HT1080 (cell line): ENCODE results near the gene POLG. TPM values are rescaled to one million over a fixed set of nuclear protein-coding genes. Genes with fewer than 3 reads are reported as not detected.

Experiments used
- DNase-seq: peaks from one replicate; pipeline ENCODE4 v3.0.0-alpha.2; 2015; ENCODE audit warnings: low read depth
- total RNA-seq: library from RNA; depleted of rRNA; stranded (reverse); fragments of >200 nt; shearing (Covaris generic); gene quantifications from 2 replicates; pipeline ENCODE4 v1.2.3, GENCODE V29; 2014

POLG gene
- total RNA-seq, 1 experiment from 2014 or later = 59.6 TPM

GRCh38 chr15:89370120-89370977 lies 35.7 kb upstream of the POLG start:
- DNase-seq = no peak

DNA sequence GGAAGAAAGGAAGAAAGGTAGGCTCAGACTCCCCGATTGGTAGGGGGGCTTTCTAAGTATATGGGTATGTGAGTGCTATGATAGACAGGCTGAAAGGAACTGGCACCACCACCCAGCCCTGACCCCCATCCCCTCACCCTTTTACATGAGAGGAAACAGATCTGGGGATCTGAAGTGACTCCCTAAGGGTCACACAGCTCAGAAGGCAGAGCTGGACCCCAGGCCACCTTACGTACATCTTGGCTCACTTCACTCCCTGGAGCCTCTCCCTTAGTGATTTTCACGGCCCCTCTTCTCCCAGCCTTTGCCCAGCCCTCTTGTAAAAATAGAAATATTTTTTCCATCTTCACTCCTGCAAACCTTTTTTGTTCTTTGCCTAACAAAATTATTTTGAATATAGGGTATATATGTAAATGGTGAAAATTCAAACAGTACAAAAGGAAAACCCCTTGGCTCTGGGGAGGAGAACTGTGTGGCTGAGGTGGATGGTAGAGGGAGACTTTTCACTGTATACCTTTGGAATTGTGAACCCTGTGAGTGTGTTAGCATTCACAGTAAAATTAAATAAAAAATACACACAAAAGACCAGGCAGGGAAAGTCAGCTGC lies 34.8 kb upstream of the POLG start:
- no peak for DNase-seq

DNA sequence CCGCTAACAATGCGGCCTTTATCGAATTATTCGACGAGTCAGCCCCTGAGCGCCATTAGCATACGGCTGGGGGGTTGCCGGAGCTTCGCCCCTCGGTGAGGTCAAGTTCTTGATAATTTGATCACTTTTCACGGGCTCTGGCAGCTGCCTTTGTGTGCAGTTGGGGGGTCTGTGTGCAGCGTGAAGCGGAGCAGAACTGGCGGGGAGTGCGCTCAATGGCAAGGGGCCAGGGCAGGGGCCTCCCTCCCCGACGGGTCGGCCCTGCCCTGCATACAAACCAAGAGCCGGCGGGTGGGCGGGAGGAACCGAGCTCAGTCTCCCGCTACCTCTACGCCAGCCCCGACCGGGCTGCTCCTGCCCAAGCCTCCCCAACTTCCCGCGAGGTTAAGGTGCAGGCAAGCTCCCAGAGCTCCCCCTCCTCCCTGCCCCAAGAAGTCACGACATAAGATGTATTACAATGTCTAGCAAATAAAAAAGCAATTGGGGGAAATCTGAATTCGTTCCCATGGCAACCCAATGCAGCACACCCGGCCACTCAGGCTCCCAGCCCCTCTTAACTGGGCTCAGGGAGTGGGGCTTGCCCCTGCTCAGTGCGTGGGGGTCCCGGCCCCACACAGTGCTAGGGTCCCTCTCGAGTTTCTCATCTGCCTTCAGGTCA lies 34.1 kb upstream of the POLG start:
- no peak for DNase-seq

- DNase-seq = no peak
Observed at GRCh38 chr15:89367485-89368451, 33.1 kb upstream of the POLG start.

DNA sequence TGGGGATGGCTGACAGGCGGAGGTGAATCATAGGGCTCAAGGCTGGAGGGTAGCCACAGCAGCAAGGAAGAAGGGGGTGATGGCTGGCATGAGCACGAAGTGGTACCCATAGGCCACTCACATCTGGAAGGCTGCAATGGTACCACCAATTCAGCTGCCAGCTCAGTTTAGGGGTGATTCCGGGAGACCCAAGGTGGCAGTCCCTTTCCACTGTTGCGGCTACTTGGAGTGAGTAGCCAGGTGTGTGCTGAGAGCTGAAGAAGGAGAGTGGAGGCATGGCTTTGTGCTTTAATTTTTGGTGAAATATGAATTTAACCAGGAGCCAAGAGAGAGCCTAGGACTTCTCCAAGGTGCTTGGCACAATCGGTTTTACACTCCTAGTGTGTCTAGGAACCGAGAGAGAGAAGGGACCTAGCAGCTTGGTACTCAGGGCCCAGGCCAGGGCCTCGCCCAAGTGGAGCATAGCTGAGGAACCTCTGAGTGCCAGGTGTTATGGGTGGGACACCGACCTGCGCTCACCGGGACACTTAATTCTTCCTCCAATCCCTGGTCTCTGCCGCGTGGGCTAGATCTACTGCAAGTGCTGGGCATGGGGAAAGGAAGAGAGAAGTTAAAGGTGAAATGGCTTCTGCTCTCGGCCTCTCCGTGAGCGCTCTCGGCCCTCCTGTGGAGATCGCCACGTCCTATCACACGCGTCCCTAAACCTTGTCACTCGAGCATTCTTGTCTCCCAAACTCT lies 32.2 kb upstream of the POLG start:
- DNase-seq = no peak

DNA sequence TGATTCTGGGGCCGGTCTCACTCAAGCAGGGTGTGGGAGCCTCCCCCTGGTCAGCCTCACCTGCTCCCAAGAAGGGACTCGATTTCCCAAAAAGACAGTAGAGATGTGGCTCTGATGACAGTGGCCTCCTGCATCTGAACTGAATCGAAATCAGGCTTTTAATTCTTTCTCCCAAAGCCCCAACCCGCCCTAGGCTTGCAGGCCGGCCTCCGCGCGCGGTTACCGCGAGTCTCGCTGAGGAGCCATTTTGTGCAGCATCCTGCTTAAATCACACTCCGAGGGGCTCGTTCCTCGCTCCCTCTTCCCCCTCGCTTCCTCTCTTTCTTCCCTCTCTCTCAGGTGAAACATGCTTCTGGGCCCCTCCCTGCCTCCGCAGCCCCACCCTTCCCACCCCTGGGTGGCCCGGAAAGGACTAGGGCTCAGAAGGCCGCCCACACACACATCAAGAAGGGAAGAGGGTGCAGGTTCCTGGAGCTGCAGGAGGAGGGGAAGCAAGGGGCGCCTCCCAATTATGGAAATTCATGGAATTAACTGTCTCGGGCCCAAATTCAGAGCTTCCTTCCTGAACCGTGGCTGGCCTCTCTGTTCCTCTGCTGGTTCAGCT lies 30.9 kb upstream of the POLG start:
- no peak for DNase-seq

- DNase-seq = no peak
Observed at GRCh38 chr15:89364741-89365450, 30.3 kb upstream of the POLG start.

GRCh38 chr15:89364341-89364740 lies 29.7 kb upstream of the POLG start:
- no peak for DNase-seq

GRCh38 chr15:89363770-89364169 lies 29.1 kb upstream of the POLG start:
- no peak for DNase-seq

DNA sequence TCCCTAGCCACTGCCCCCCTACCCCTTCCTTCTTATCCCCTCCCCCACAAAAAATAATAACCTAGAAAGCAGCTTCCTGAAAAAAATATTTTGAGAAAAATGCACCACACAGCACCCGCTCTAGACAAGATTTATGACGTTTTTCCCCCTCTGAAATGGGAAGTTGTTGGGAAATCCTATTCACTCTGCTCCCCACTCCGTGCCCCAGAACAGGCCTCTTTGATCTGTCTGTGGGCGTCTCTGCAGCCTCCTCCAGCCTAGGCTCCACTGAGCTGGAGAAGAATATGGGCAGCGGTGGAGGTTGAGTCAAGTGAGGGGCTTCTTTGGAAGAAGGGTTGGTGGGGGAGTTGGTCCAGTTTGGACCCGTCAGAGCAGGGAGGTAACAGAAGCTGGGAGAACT lies 28.5 kb upstream of the POLG start:
- no peak for DNase-seq

- DNase-seq = no peak
Observed at GRCh38 chr15:89362203-89363101, 27.8 kb upstream of the POLG start.

- DNase-seq = peak; percentile 47
Observed at GRCh38 chr15:89361451-89362202, 27.0 kb upstream of the POLG start.

DNA sequence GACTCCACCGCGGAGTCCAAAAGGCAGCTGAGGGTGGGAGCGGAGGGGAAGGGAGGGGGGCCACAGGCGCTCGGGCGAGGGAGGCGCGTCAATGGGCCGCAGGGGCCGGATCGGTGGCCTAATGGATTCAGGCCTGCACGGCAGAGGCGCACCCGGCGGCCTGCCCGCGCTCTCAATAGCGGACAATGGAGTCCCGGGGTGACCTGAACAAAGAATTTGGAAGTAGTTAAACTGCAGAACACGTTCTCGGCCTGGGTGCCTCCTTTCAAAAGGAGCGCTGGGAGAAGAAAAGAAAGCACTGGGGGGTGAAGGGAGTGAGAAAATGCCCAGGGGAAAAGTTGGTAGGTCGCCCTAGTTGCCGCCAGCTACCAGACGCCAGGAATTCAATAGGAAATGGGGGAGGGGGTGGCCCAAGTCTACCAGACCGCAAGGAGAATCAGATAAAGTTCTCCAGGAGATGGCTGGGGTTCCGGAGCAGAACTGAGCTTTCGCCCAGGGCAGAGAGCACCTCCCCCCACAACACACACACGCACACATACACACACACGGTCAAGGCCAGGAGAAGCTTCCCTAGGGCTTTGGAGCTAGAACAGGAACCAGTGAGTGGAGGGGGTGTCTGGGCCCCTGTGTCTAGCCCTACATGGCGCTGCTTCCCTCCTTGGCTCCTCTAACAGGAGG lies 25.8 kb upstream of the POLG start:
- no peak for DNase-seq

- DNase-seq = no peak
Observed at GRCh38 chr15:89359471-89360293, 25.1 kb upstream of the POLG start.

GRCh38 chr15:89358755-89359439 lies 24.3 kb upstream of the POLG start:
- DNase-seq = peak; percentile 73

- no peak for DNase-seq
Observed at GRCh38 chr15:89358435-89358754, 23.8 kb upstream of the POLG start.
